GM19193 (cell line): Measurements from ENCODE around the gene ADH1B.

Experiments
- POLR2A ChIP-seq: IDR thresholded peaks from 4 replicates; pipeline ENCODE4 v1.6.1; 2011; ENCODE audit not compliant: insufficient read depth, insufficient read length; ENCODE audit errors: extremely low read depth

Gene ADH1B

GRCh38 chr4:99334880-99335279 is 13.7 kb upstream of the ADH1B start:
- no peak for TF ChIP-seq POLR2A

- no peak for TF ChIP-seq POLR2A
Observed at GRCh38 chr4:99330648-99331047, 9.4 kb upstream of the ADH1B start.

- TF ChIP-seq POLR2A = no peak
Observed at GRCh38 chr4:99329876-99330275, 8.7 kb upstream of the ADH1B start.

GRCh38 chr4:99324979-99325378 is 3.8 kb upstream of the ADH1B start:
- TF ChIP-seq POLR2A = no peak

GRCh38 chr4:99324361-99324760 is 3.2 kb upstream of the ADH1B start:
- TF ChIP-seq POLR2A = no peak

- TF ChIP-seq POLR2A = no peak
Observed at GRCh38 chr4:99323756-99324155, 2.6 kb upstream of the ADH1B start.

- no peak for TF ChIP-seq POLR2A
Observed at GRCh38 chr4:99317354-99317753, 3.8 kb downstream of the ADH1B start.

GRCh38 chr4:99315839-99316238 is 5.4 kb downstream of the ADH1B start:
- no peak for TF ChIP-seq POLR2A

- no peak for TF ChIP-seq POLR2A
Observed at GRCh38 chr4:99314211-99314610, 7.0 kb downstream of the ADH1B start.

- no peak for TF ChIP-seq POLR2A
Observed at GRCh38 chr4:99310389-99310788, 10.8 kb downstream of the ADH1B start.

GRCh38 chr4:99305638-99306400 is 15.4 kb downstream of the ADH1B start:
- TF ChIP-seq POLR2A = no peak

- no peak for TF ChIP-seq POLR2A
Observed at GRCh38 chr4:99301376-99302164, 19.6 kb downstream of the ADH1B start.

- no peak for TF ChIP-seq POLR2A
Observed at GRCh38 chr4:99300934-99301333, 20.3 kb downstream of the ADH1B start.

- no peak for TF ChIP-seq POLR2A
Observed at GRCh38 chr4:99293357-99293756, 27.8 kb downstream of the ADH1B start.

GRCh38 chr4:99290848-99291786 is 30.1 kb downstream of the ADH1B start, which contains the start of gene ADH1A:
Gene ADH1A (minus strand): TSS chr4:99290985. CDS start chr4:99290914, 71 bp downstream.
- no peak for TF ChIP-seq POLR2A

- no peak for TF ChIP-seq POLR2A
Observed at GRCh38 chr4:99285387-99285786, 35.8 kb downstream of the ADH1B start.

- TF ChIP-seq POLR2A = no peak
Observed at GRCh38 chr4:99282731-99283130, 38.5 kb downstream of the ADH1B start.
